NCI-H524 treated with DMSO at 0.1 percent for 48 hours (cell line): Measurements from ENCODE around the gene ABCG5.

ENCODE experiments used
- DNase-seq: peaks from one replicate; lab custom pipeline; 2025; lab: John Stamatoyannopoulos, UW

ABCG5 gene

GRCh38 chr2:43806719-43807031 lies 32.0 kb downstream of the ABCG5 start:
- no peak for DNase-seq

GRCh38 chr2:43803113-43803512 lies 35.5 kb downstream of the ABCG5 start:
- DNase-seq = no peak

- no peak for DNase-seq
Observed at GRCh38 chr2:43802135-43802534, 36.5 kb downstream of the ABCG5 start.

- DNase-seq = no peak
Observed at GRCh38 chr2:43800894-43801293, 37.7 kb downstream of the ABCG5 start.

- DNase-seq = no peak
Observed at GRCh38 chr2:43798300-43798699, 40.3 kb downstream of the ABCG5 start.

- DNase-seq = no peak
Observed at GRCh38 chr2:43796206-43796605, 42.4 kb downstream of the ABCG5 start.

- DNase-seq = no peak
Observed at GRCh38 chr2:43794956-43795355, 43.7 kb downstream of the ABCG5 start.

- DNase-seq = no peak
Observed at GRCh38 chr2:43792653-43793052, 46.0 kb downstream of the ABCG5 start.

GRCh38 chr2:43791035-43791765 lies 47.4 kb downstream of the ABCG5 start:
- no peak for DNase-seq

- no peak for DNase-seq
Observed at GRCh38 chr2:43790147-43790546, 48.5 kb downstream of the ABCG5 start.

- no peak for DNase-seq
Observed at GRCh38 chr2:43788646-43789045, 50.0 kb downstream of the ABCG5 start.

GRCh38 chr2:43787895-43788294 lies 50.7 kb downstream of the ABCG5 start:
- DNase-seq = no peak

- no peak for DNase-seq
Observed at GRCh38 chr2:43778233-43778632, 60.4 kb downstream of the ABCG5 start.

GRCh38 chr2:43777306-43777926 lies 61.2 kb downstream of the ABCG5 start:
- no peak for DNase-seq

- no peak for DNase-seq
Observed at GRCh38 chr2:43776324-43776723, 62.3 kb downstream of the ABCG5 start.

- no peak for DNase-seq
Observed at GRCh38 chr2:43774617-43775016, 64.0 kb downstream of the ABCG5 start.

- peak; percentile 10 for DNase-seq
Observed at GRCh38 chr2:43773876-43774613, 64.6 kb downstream of the ABCG5 start, which contains the start of gene DYNC2LI1. Gene DYNC2LI1 (plus strand): TSS chr2:43774039. CDS start chr2:43774139, 100 bp downstream.

- DNase-seq = no peak
Observed at GRCh38 chr2:43766006-43766405, 72.6 kb downstream of the ABCG5 start.

- DNase-seq = no peak
Observed at GRCh38 chr2:43764086-43764705, 74.4 kb downstream of the ABCG5 start.

GRCh38 chr2:43763091-43763490 lies 75.5 kb downstream of the ABCG5 start:
- DNase-seq = no peak
